DMS 273 (cell line): ENCODE results near the gene GNAI3.
A peak's percentile ranks its signal among the peaks of the same experiment; 100 is the strongest.
"Not testable (repeated sequence)": the region's sequence is repeated elsewhere in the genome, so short reads cannot be mapped to it uniquely, and the experiment has no call there.

ENCODE experiments used
- DNase-seq: peaks from one replicate; lab custom pipeline; 2025; ENCODE audit not compliant: unreplicated experiment; lab: John Stamatoyannopoulos, UW

The GNAI3 gene

DNA sequence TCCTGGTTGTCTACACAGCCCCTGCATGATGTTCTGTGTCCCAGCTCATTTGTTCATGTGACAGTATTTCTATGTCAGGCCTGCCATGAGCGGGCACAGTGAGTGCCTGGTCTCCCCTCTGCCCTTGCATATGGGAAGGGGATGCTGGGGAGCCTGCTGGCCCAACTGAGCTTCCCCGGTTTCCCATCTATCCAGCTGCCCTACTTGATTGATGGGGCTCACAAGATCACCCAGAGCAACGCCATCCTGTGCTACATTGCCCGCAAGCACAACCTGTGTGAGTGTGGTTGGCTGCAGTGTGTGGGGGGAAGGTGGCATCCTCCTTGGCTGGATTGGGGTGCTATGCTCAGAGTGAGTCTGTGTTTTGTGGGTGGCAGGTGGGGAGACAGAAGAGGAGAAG is 109.0 kb downstream of the GNAI3 start:
- DNase-seq: no peak

DNA sequence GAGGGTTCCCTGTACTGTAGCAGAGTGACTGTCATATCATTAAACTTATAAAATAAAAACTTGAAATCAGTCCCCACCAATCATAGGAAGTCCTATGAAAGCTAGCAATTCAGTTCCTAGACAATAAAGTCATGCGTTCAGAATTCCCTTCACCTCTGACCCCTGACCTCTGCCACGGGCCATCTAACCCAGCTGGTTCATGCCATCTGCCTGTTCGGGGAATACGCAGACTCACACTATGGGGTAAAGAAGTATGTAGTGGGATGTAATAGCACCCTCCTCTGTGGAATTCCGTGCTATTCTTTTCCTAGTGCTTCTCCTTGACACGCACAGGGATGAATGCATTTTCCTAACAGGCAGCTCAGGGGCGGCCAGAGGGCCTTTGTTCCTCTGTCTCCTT is 109.6 kb downstream of the GNAI3 start:
- no peak for DNase-seq

DNA sequence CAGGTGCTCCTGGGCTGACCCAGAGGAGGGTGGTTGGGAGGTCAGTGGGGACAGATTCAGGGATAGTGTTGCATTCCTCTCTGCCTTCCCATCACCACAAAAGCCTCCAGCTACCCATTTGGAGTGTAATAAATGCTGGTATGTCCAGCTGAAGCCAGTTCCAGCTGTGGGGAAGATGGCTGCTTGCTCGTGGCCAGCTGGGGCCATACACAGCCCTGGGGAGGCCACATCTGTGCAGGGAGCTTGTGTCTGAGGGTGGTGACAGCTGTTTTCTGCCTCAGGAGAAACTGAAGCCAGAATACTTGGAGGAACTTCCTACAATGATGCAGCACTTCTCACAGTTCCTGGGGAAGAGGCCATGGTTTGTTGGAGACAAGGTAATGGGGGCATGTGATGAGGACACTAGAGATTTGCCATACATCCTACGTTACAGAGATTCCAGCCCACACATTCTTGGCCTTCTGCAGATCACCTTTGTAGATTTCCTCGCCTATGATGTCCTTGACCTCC is 110.2 kb downstream of the GNAI3 start:
- peak; percentile 20 for DNase-seq

DNA sequence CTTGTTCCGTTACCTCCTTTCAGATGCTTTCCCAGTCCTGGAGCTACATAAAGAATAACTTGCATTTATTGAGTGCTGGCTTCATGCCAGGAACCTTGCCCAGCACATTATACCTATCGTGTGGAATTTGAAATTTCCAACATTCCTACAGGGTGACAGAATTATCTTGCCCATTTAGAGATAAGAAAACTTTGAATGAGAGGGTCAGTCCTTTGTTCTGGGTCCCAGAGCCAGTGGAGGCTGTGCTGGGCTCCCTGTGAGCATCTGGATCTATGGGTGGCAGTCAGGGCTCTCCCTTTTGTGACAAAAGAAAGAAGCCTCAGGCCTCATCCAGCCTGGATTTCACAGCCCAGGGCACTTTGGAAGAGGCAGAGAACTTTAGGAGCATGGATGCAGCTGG is 110.7 kb downstream of the GNAI3 start:
- no peak for DNase-seq

DNA sequence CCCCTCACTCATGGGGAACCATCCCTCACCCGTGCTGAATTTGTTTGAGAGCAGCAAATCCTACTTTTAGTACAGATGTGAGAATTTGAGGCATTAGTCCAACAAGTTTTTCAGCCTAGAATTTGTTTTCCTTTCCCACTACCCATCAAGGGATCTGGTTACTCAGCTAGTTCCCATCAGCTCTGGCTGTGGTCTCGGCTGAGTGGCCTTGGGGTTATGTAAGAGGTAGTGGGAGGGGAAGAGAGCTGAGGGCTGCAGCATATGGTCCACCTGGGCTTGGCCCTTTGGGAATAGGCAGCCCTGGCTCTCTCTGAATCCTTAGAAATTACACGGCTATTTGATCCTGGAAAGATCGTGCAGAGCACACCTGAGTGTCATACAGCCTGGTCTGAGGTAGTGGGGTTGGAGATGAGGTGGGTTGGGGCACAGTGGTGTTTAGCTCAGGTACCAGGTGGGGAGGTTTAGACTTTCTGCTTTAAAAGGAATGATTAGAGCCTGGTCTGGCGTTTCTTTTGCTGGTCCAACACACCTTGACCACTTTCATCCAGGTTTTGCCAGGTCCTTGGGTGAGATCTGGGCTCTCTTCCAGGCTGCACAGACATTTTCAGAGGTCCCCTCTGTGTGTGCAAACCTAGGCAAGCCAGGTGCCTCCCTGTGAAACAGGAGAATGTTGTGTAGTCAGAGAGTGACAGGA is 111.7 kb downstream of the GNAI3 start:
- peak; percentile 84 for DNase-seq

DNA sequence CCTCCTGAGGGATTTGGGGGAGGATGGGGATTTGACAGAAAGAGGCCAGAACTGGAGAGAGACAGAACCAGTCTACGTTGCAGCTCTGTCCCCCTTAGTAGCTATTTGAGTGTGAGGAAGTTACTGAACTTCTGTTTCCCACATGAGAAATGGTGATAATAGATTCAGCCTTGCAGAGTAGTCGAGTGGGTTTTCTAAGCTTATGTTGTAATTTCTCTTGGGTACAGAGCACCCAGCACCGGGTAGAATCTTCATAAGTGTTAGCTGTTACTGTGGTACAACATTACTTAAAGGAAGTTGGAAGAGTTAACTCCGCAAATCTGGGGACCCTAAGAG is 112.2 kb downstream of the GNAI3 start:
- not testable (repeated sequence) for DNase-seq

DNA sequence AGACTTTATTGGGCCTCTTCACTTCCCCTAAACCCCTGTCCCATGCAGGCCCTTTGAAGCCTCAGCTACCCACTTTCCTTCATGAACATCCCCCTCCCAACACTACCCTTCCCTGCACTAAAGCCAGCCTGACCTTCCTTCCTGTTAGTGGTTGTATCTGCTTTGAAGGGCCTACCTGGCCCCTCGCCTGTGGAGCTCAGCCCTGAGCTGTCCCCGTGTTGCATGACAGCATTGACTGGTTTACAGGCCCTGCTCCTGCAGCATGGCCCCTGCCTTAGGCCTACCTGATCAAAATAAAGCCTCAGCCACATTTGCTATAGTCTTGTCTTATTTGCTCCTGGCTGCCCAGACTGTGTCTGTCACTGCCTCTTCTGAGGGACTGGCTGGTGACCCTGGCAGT is 113.0 kb downstream of the GNAI3 start:
- DNase-seq: no peak

DNA sequence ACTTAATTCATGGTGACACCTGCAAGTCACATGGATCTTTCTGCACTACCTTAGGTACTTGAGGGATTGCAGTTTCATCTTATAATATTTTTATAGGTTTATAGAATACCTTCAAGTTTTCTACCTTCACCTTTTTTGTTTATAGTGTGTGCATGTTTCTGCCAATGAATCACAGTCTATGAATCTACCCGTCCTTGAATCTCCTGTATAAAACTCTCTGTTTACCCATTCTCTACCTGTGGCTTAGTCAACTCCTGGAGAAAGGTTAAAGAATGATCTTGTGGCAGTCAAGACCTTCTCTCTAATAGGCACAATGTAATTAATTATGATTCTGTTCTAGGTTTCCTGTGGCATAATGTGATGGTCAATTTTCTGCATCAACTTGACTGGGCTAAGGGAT is 116.3 kb downstream of the GNAI3 start:
- no peak for DNase-seq

DNA sequence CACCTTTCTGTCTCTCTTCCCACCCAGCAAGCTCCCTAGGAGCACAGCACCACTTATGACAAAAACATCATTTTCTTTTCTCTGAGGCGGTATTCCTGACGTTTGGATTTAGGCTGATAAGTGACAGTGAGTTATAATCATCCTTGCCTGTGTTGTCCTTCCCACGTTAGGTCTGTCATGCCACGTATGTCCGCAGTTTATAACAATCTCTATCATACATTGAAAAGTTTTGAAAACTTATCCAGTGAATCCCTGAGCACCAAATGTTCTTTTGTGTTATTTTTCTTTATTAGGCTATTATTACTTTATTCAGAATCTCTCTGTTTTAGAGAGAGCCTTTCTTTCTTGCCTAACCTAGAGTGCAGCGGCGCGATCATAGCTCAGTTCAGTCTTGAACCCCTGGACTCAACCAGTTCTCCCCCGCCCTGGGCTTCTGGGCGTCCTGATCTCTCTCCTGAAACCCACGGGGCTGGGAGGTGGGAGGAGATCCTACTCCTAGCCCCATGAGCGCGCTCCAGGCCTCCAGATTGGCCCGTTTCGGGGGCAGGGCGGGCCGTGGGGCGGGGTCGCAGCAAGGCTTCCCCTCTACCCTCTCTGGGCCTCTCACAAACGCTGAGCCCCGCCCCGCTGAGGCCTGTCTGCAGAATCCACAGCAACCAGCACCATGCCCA is 119.2 kb downstream of the GNAI3 start, which contains the start of gene GSTM2:
GSTM2 (plus strand) TSS at position 606 of the 671 bp plus-strand sequence; CDS start at position 665, 59 bp downstream.
- peak; percentile 96 for DNase-seq
